Heart right ventricle (tissue), 16 donors: ENCODE results near the gene OR51M1. TPM values are rescaled to one million over a fixed set of nuclear protein-coding genes. Genes with fewer than 3 reads are reported as not detected.

Experiments
- ATAC-seq, 8 donors: fragments of 200-7000 bp; cut with Tn5 transposase; one replicate each; pipeline ENCODE4 v1.9.1; 2020; ENCODE audit warnings: mild to moderate bottlenecking in 8 of 8, moderate library complexity in 8 of 8, moderate number of reproducible peaks in 1 of 8
- DNase-seq, 2 donors: peaks; one replicate each; pipeline ENCODE4 v3.0.0-alpha.2; 2020
- H3K27ac ChIP-seq, 10 donors: fragments of 200-600 bp; sonication (generic) in 2 of 10; one replicate each; pipeline versions ENCODE4 v1.5.0 to v1.8.0; 2020 to 2022; ENCODE audit warnings: mild to moderate bottlenecking in 3 of 10
- H3K27me3 ChIP-seq, 7 donors: fragments of 200-600 bp; one replicate each; pipeline ENCODE4 v1.8.0; 2021 to 2022; ENCODE audit warnings: mild to moderate bottlenecking in 2 of 7
- H3K36me3 ChIP-seq, 9 donors: fragments of 200-600 bp; sonication (generic) in 1 of 9; one replicate each; pipeline versions ENCODE4 v1.5.0 to v1.8.0; 2020 to 2022; ENCODE audit warnings: mild to moderate bottlenecking in 2 of 9
- H3K4me1 ChIP-seq, 9 donors: fragments of 200-600 bp; sonication (generic) in 1 of 9; one replicate each; pipeline versions ENCODE4 v1.5.0 to v1.8.0; 2020 to 2022; ENCODE audit warnings: mild to moderate bottlenecking in 4 of 9
- H3K4me3 ChIP-seq, 10 donors: fragments of 200-600 bp; sonication (generic) in 2 of 10; one replicate each; pipeline versions ENCODE4 v1.5.0 to v1.8.0; 2020 to 2022; ENCODE audit warnings: mild to moderate bottlenecking in 7 of 10, moderate library complexity in 2 of 10
- H3K9me3 ChIP-seq, 11 donors: fragments of 200-600 bp in 10 of 11; sonication (generic) in 2 of 11; one replicate each; pipeline versions ENCODE4 v1.5.0 to v1.8.0; 2013 to 2022; ENCODE audit warnings: mild to moderate bottlenecking in 2 of 11, control low read depth in 1 of 11, moderate library complexity in 1 of 11
- WGBS, 2 donors: extraction: QIAGEN DNeasy Blood & Tissue Kit; methylation state at CpG; one replicate each; pipeline ENCODE4 v1.1.7; 2013; ENCODE audit warnings: inconsistent platforms in 1 of 2; 5-methylcytosine and 5-hydroxymethylcytosine counted together
- intact Hi-C, 10 donors: fragments of 100-400 bp; cut with DNase I; formaldehyde crosslinking; loops; one replicate each; pipeline versions ENCODE4 v1.11.1 to v1.14.2; 2022
- polyA plus RNA-seq, 2 donors: library from polyadenylated mRNA; stranded (reverse); fragments of 200-250 nt; gene quantifications; one replicate each; pipeline ENCODE4 v1.2.3, GENCODE V29; 2013
- total RNA-seq, 10 donors: library from RNA; stranded (reverse); fragmentation: NEBNext Ultra II Directional in 3 of 10; extraction: Animal tissue kit (Norgen Biotek cat#: 25700) in 3 of 10; gene quantifications; one replicate each; pipeline versions ENCODE4 v1.2.1 to v1.2.4, GENCODE V29; 2021 to 2023
- TF ChIP-seq, protein P1 (sequence below), 9 donors: fragments of 200-600 bp; sonication (generic) in 2 of 9; IDR thresholded peaks; one replicate each; pipeline versions ENCODE4 v1.5.0 to v1.8.0; 2021 to 2022; ENCODE audit warnings: antibody characterized with exemption in 9 of 9, mild to moderate bottlenecking in 5 of 9, moderate library complexity in 1 of 9
- donor health status: Arrhythmogenic right ventricular cardiomyopathy.
- donor health status: ischemic (EF 13 %, LVEDD 7.1; RV severe dilation, severe dysfunction).
- donor health status: healthy with polysubstance abuse.
- donor health status: DM: no; HTN: yes; CAD: no.
- donor health status: DM: no; HTN: no; CAD: no.
- donor health status: ischemic (EF 25% LVEDD 6.9; RV normal size, moderate dysfunction).
- donor health status: ischemic (EF 25% LVEDD 5.7; RV mildly dilated, moderate dysfunction).
- donor health status: healthy.
- donor health status: DM: yes; HTN: yes; CAD: no.
- donor health status: Ischemic cardiomyopathy.
- donor health status: ischemic (EF 35%, LVEDD 5.7; RV mildly dilated, moderate dysfunction).
- donor health status: nonischemic (EF 11% LVEDD 7.7; RV severe dilation, severe dysfunction).
- donor health status: DM: yes; HTN: yes; CAD: no.
- donor health status: PGD.
- donor health status: ischemic (EF 29% LVEDD 5.4; RV normal size, mild dysfunction).
- donor health status: nonischemic (EF 23%, LVEDD 6.1; RV moderate dilation, normal function).

Gene OR51M1
- total and polyA plus RNA-seq, 12 donors: not detected

- H3K27me3 ChIP-seq: no peaks in the 10 kb centered on the region
- H3K4me1 ChIP-seq: no peaks in the 10 kb centered on the region
- H3K9me3 ChIP-seq: peaks cover 0 to 2% (median 0%) of the 10 kb centered on the region in 11 donors
- no peak overlapping the region for H3K27ac ChIP-seq
- H3K4me3 ChIP-seq: no peak overlapping the region
- ATAC-seq (no peak), DNase-seq (no peak)
- no peaks in the 10 kb centered on the region for H3K36me3 ChIP-seq
- TF ChIP-seq, protein P1, sequence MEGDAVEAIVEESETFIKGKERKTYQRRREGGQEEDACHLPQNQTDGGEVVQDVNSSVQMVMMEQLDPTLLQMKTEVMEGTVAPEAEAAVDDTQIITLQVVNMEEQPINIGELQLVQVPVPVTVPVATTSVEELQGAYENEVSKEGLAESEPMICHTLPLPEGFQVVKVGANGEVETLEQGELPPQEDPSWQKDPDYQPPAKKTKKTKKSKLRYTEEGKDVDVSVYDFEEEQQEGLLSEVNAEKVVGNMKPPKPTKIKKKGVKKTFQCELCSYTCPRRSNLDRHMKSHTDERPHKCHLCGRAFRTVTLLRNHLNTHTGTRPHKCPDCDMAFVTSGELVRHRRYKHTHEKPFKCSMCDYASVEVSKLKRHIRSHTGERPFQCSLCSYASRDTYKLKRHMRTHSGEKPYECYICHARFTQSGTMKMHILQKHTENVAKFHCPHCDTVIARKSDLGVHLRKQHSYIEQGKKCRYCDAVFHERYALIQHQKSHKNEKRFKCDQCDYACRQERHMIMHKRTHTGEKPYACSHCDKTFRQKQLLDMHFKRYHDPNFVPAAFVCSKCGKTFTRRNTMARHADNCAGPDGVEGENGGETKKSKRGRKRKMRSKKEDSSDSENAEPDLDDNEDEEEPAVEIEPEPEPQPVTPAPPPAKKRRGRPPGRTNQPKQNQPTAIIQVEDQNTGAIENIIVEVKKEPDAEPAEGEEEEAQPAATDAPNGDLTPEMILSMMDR (IDR thresholded peaks at IDR 0.05): no peak
- intact Hi-C loops: no loop called here
These were observed 15.3 kb downstream of the OR51M1 start for GRCh38 chr11:5398936-5399335.

DNA sequence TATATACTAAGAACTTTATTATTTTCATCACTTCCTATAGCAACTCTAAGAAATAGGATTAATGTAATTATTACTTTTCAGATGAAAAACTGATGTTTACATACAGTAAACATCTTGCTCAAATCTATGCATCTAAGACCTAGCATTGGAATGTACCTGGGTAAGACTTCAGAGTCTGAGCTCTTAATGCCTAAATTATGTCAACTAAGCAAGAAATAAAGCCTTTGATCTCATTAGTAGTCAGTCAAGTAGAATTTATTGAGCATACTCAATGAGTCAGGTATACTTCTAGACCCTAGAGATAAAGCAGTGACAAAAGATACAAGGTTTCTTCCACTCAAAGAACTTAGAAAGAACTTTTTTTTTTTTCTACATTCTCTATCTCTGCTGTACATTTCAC is 21.6 kb downstream of the OR51M1 start:
- ATAC-seq: no peak
- H3K4me1 ChIP-seq: no peaks in the 10 kb centered on the region
- no peak overlapping the region for H3K27ac ChIP-seq
- peaks cover 0 to 5% (median 0%) of the 10 kb centered on the region in 7 donors for H3K27me3 ChIP-seq
- H3K4me3 ChIP-seq: no peak overlapping the region
- no peak for DNase-seq
- peaks cover 0 to 2% (median 0%) of the 10 kb centered on the region in 11 donors for H3K9me3 ChIP-seq
- intact Hi-C loops: no loop called here
- no peaks in the 10 kb centered on the region for H3K36me3 ChIP-seq
- TF ChIP-seq, protein P1 (IDR thresholded peaks at IDR 0.05): no peak

DNA sequence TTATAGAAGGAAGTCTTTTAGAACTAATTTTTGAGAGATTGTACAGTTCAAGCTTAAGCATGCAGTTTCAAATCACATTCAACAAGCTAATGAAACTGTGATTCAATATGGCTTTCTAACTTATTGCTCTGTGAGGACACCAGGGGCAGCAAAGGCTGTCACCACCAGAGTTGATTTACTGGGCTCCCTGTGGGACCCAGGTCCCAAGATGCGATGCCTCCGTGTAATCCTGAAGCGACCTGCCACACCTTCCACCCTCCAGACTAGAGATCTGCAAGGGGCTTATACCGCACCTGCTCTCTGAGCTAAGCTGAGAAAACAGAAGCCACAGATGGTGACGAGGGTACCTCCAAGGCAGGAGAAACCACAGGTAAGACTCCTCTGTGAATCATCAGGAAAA is 37.4 kb downstream of the OR51M1 start:
- TF ChIP-seq, protein P1 (IDR thresholded peaks at IDR 0.05): no peak
- no peaks in the 10 kb centered on the region for H3K27me3 ChIP-seq
- no peak for DNase-seq
- no peaks in the 10 kb centered on the region for H3K36me3 ChIP-seq
- no peak overlapping the region for H3K27ac ChIP-seq
- intact Hi-C loops: no loop called here
- no peak overlapping the region for H3K4me3 ChIP-seq
- 66 to 67% methylated on average over 5 of the region's 5 CpGs for WGBS, 2 donors
- no peak for ATAC-seq
- no peaks in the 10 kb centered on the region for H3K4me1 ChIP-seq
- no peaks in the 10 kb centered on the region for H3K9me3 ChIP-seq

GRCh38 chr11:5421811-5422210 is 38.2 kb downstream of the OR51M1 start, which contains the start of gene OR51Q1:
OR51Q1 (plus strand) TSS chr11:5422111; CDS start chr11:5422201, 90 bp downstream.
- Histone ChIP-seq H3K4me3 (no peak within 1 kb of the TSS), H3K9me3 (no peaks in the 10 kb centered on the region), H3K4me1 (no peaks in the 10 kb centered on the region), H3K27me3 (no peaks in the 10 kb centered on the region), H3K27ac (no peak within 1 kb of the TSS), H3K36me3 (no peaks in the 10 kb centered on the region)
- intact Hi-C loops: no loop called here
- TF ChIP-seq, protein P1 (IDR thresholded peaks at IDR 0.05): no peak
- no peak for DNase-seq
- WGBS, 2 donors: 89 to 94% methylated on average over 1 of the region's 1 CpG
- no peak for ATAC-seq
